Activated naive CD8-positive, alpha-beta T cell treated with anti-CD3 and anti-CD28 coated beads, Interleukin-2, amount 50 U/mL, for 24 hours (primary cell): ENCODE results near the gene USP34.
"Not testable (repeated sequence)": the region's sequence is repeated elsewhere in the genome, so short reads cannot be mapped to it uniquely, and the experiment has no call there.

ENCODE experiments used
- ATAC-seq: fragments of 150-1000 bp; cut with Tn5 transposase; one replicate; pipeline ENCODE4 v1.10.0; 2021
- DNase-seq: peaks from one replicate; pipeline ENCODE4 v3.0.0; 2021
- H3K27ac Mint-ChIP-seq: one replicate; pipeline ENCODE4 v1.8.0; 2021; ENCODE audit warnings: mild to moderate bottlenecking, mixed read lengths
- H3K27me3 Mint-ChIP-seq: one replicate; pipeline ENCODE4 v1.8.0; 2021; ENCODE audit warnings: mixed read lengths
- H3K36me3 Mint-ChIP-seq: one replicate; pipeline ENCODE4 v1.8.0; 2021; ENCODE audit warnings: low read depth, mixed read lengths
- H3K4me1 Mint-ChIP-seq: one replicate; pipeline ENCODE4 v1.8.0; 2021; ENCODE audit warnings: mixed read lengths
- H3K4me3 Mint-ChIP-seq: one replicate; pipeline ENCODE4 v1.8.0; 2021; ENCODE audit warnings: mild to moderate bottlenecking, moderate library complexity, mixed read lengths
- H3K9me3 Mint-ChIP-seq: one replicate; pipeline ENCODE4 v1.8.0; 2021; ENCODE audit warnings: mixed read lengths

The USP34 gene

GRCh38 chr2:61181382-61182058 lies 289.4 kb downstream of the USP34 start:
- DNase-seq (no peak), ATAC-seq (no peak)
- Mint-ChIP-seq H3K4me3 (peak overlapping the region; percentile 94), H3K27me3 (no peaks in the 10 kb centered on the region), H3K36me3 (peaks cover 63% of the 10 kb centered on the region), H3K4me1 (peaks cover 57% of the 10 kb centered on the region), H3K27ac (peak overlapping the region; percentile 56), H3K9me3 (no peaks in the 10 kb centered on the region)

DNA sequence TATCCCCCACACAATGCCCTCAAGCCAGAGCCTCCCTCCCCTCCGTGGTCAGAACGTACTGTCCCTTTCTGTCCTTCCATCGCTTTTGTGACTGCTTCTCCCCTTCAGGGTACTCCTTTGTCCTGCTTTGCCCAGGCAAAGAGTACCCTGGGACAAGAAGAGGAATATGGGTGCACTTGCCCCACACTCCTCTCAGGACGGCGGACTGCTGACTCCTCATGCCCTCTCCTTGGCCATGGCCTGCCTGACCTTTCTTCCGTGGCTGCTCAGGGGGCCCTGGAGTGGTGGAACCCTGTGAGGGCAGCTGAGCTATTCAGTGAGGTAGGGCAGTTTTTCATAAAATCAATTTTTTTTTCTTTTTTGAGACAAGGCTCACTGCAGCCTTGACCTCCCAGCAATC lies 290.2 kb downstream of the USP34 start:
- Mint-ChIP-seq H3K9me3 (no peaks in the 10 kb centered on the region), H3K36me3 (peaks cover 56% of the 10 kb centered on the region), H3K27me3 (no peaks in the 10 kb centered on the region), H3K4me1 (peaks cover 63% of the 10 kb centered on the region), H3K27ac (peak overlapping the region; percentile 44), H3K4me3 (peak overlapping the region; percentile 94)
- no peak for ATAC-seq
- DNase-seq, result no peak

- Mint-ChIP-seq H3K4me1 (peaks cover 62% of the 10 kb centered on the region), H3K27ac (peak overlapping the region; percentile 43), H3K36me3 (peaks cover 49% of the 10 kb centered on the region), H3K9me3 (no peaks in the 10 kb centered on the region), H3K27me3 (no peaks in the 10 kb centered on the region), H3K4me3 (peak overlapping the region; percentile 94)
- no peak for DNase-seq
- ATAC-seq, result no peak
Measured at GRCh38 chr2:61179701-61180639, 290.9 kb downstream of the USP34 start.

DNA sequence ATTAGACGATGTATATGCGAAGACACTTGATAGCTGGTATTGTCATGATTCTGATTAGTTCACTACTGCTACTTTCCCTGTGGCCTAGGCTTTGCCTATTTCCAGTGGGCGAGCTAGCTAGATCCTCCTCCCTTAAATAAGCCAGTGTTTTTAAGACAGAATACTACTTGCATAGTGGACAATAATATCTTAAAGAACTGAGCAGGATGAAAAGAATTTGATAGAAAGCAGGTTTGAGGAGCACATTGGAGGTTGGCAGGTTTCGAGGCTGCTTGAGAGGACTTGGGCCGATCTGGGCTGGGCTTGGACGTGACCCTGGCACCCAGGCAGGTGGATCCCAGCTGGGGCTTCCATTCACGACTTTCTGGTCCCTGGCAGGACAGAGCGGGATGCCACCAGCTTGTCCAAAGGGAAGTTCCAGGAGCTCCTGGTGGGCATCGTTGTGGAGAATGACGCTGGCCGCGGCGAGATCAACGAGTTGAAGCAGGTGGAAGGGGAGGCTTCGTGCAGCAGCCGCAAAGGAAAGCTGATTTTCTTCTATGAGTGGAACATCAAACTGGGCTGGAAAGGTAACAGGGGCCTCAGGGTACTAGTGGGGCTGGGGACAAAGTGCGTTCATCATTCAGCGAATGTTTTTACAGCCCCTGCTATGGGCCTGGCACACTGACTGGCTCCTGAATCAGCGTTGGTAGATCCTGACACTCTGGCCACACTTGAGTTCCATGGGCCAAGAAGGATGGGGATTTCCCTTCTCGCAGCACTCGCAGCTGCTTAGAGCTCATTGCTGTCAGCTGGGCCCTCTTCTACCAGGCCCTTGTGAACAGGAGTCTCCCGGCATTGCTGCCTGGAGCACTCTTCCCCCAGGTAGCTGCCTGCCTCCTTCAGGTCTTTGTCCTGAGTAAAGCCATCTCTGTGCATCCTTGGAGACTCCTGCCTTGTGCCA lies 292.0 kb downstream of the USP34 start:
- ATAC-seq (no peak), DNase-seq (peak; percentile 25)
- Mint-ChIP-seq H3K36me3 (peaks cover 42% of the 10 kb centered on the region), H3K4me3 (peak overlapping the region; percentile 94), H3K4me1 (peaks cover 61% of the 10 kb centered on the region), H3K27ac (peak overlapping the region; percentile 97), H3K27me3 (no peaks in the 10 kb centered on the region), H3K9me3 (no peaks in the 10 kb centered on the region)

DNA sequence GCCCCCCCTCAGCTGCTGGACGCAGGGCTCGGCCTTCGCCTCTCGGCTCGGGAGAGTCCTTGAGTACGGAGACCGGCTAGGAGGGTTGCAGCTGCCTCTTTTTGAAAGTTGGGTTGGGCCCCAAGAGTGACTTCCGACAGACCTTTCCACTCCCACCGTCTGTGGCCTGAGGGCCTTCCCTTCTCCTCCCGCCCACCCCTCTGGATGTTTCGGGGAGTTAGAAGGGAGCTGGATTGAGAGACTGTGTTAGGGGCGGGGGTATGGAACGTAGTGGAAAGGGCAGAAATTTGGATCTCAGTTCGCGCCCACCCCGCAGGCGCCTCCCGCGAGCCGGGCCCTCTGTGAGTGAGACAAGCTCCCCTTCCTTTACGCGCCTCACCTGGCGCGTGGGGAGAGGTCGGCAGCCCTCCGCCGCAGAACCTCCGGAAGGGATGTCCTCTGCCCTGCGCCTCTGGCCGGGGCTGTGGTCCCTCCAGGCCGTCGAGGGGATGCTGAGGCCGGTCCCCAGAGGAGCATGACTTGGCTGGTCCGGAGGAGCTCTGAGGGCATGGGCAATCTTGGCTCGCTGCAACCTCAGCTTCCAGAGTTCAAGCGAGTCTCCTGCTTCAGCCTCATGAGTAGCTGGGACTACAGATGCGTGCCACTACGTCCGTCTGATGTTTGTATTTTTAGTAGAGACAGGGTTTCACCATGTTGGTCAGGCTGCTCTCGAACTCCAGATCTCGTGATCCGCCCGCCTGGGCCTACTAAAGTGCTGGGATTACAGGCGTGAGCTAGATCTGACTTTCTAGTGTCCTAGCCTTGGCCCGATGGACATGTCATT lies 292.9 kb downstream of the USP34 start:
- H3K4me1 Mint-ChIP-seq, result peaks cover 57% of the 10 kb centered on the region
- H3K27ac Mint-ChIP-seq, result peak overlapping the region; percentile 97
- no peaks in the 10 kb centered on the region for H3K27me3 Mint-ChIP-seq
- DNase-seq, result peak; percentile 40
- no peaks in the 10 kb centered on the region for H3K9me3 Mint-ChIP-seq
- peaks cover 33% of the 10 kb centered on the region for H3K36me3 Mint-ChIP-seq
- H3K4me3 Mint-ChIP-seq, result peak overlapping the region; percentile 94
- peak; percentile 11 for ATAC-seq

- Mint-ChIP-seq H3K9me3 (no peaks in the 10 kb centered on the region), H3K4me1 (peaks cover 50% of the 10 kb centered on the region)
Measured at GRCh38 chr2:61176755-61177726, 293.8 kb downstream of the USP34 start.

DNA sequence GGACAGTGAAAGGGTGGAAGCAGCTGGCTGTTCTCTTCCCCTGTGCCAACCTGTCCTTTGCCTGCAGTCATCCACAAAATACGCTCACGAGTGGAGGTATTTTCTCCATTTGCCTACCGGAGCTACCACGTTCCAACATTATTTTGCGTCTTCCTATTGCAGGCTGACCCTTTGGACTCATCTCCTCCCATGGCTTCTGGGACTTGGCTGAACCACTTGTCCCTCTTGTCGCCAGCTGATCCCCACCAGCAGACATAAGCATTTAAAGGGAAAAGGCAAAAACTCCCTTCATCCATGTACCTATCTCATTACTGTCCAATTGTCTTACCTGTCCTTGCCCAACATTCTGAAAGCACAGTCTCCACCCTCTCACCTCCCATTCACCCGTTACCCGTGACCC lies 295.9 kb downstream of the USP34 start:
- Mint-ChIP-seq H3K27ac (no peak overlapping the region), H3K9me3 (no peaks in the 10 kb centered on the region), H3K36me3 (peaks cover 8% of the 10 kb centered on the region), H3K4me3 (no peak overlapping the region), H3K4me1 (peaks cover 32% of the 10 kb centered on the region), H3K27me3 (no peaks in the 10 kb centered on the region)
- ATAC-seq (no peak), DNase-seq (no peak)

More at GRCh38 chr2:61176755-61177726, 293.8 kb downstream of the USP34 start:
- ATAC-seq (peak; percentile 90), DNase-seq (peak; percentile 96)
- no peaks in the 10 kb centered on the region for H3K27me3 Mint-ChIP-seq
- H3K27ac Mint-ChIP-seq, result peak overlapping the region; percentile 54
- H3K36me3 Mint-ChIP-seq, result peaks cover 25% of the 10 kb centered on the region
- peak overlapping the region; percentile 86 for H3K4me3 Mint-ChIP-seq

GRCh38 chr2:61173116-61173515 lies 297.8 kb downstream of the USP34 start:
- no peak overlapping the region for H3K27ac Mint-ChIP-seq
- ATAC-seq, result no peak
- no peaks in the 10 kb centered on the region for H3K9me3 Mint-ChIP-seq
- no peak overlapping the region for H3K4me3 Mint-ChIP-seq
- no peaks in the 10 kb centered on the region for H3K27me3 Mint-ChIP-seq
- H3K4me1 Mint-ChIP-seq, result peaks cover 13% of the 10 kb centered on the region
- H3K36me3 Mint-ChIP-seq, result no peaks in the 10 kb centered on the region
- no peak for DNase-seq

DNA sequence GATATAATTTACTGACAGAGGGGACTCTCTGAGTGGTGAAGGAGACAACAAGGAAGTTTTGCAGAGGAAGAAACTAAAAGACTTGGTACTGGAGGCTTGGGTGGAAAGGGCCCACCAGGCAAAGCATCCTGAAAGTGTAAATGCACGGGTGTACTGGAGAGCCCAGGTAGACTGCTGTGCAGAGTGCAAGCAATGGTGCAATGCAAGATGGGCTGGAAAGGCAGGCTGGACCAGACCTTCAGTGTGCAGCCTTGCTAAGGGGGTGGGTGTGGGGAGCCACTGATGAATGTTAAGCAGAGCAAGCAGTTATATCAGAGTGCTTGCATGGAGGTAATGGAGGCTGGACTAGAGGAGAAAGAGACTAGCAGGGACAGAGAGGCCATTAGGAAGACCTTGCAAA lies 298.2 kb downstream of the USP34 start:
- ATAC-seq (no peak), DNase-seq (no peak)
- Mint-ChIP-seq H3K27me3 (no peaks in the 10 kb centered on the region), H3K9me3 (no peaks in the 10 kb centered on the region), H3K4me3 (no peak overlapping the region), H3K27ac (no peak overlapping the region), H3K36me3 (no peaks in the 10 kb centered on the region), H3K4me1 (peaks cover 12% of the 10 kb centered on the region)

GRCh38 chr2:61167579-61167978 lies 303.3 kb downstream of the USP34 start:
- DNase-seq (no peak), ATAC-seq (no peak)
- Mint-ChIP-seq H3K36me3 (peaks cover 22% of the 10 kb centered on the region), H3K27ac (no peak overlapping the region), H3K27me3 (no peaks in the 10 kb centered on the region), H3K9me3 (no peaks in the 10 kb centered on the region), H3K4me3 (no peak overlapping the region), H3K4me1 (no peaks in the 10 kb centered on the region)

GRCh38 chr2:61165946-61166345 lies 304.9 kb downstream of the USP34 start:
- H3K27ac Mint-ChIP-seq, result no peak overlapping the region
- no peaks in the 10 kb centered on the region for H3K27me3 Mint-ChIP-seq
- peaks cover 24% of the 10 kb centered on the region for H3K36me3 Mint-ChIP-seq
- H3K4me3 Mint-ChIP-seq, result no peak overlapping the region
- no peaks in the 10 kb centered on the region for H3K9me3 Mint-ChIP-seq
- H3K4me1 Mint-ChIP-seq, result no peaks in the 10 kb centered on the region
- DNase-seq (no peak), ATAC-seq (no peak)

DNA sequence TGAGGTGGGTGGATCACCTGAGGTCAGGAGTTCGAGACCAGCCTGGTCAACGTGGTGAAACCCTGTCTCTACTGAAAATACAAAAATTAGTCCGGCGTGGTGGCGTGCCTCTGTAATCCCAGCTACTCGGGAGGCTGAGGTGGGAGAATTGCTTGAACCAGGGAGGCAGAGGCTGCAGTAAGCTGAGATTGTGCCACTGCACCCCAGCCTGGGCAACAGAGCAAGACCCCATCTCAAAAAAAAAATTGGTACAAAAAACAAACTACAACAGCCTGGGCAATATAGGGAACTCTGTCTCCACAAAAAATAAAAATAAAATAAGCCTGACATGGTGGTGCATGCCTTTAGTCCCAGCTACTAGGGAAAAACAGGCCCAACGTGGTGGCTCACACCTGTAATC lies 305.8 kb downstream of the USP34 start:
- not testable (repeated sequence) for DNase-seq, H3K4me1 Mint-ChIP-seq, H3K27me3 Mint-ChIP-seq, H3K4me3 Mint-ChIP-seq, H3K9me3 Mint-ChIP-seq, H3K27ac Mint-ChIP-seq, ATAC-seq
- H3K36me3 Mint-ChIP-seq, result peaks cover 28% of the 10 kb centered on the region

DNA sequence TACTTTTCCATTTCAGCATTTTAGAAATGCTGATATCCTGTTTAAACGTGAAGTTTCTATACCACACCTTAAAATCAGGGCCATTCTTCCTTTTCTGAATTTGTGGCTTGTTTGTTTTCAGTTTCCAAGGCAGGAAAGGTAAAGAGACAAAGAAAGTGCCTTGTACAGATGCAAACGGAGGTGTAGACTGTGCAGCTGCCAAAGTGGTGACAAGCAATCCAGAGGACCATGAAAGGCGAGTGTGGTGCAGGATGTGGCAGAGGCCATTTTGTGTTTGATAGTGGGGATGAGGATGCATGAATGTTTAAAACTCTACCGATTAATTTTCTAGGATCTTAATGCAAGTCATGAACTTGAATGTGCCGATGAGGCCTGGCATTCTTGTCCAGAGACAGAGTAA lies 308.2 kb downstream of the USP34 start:
- no peaks in the 10 kb centered on the region for H3K27me3 Mint-ChIP-seq
- no peak overlapping the region for H3K27ac Mint-ChIP-seq
- no peaks in the 10 kb centered on the region for H3K4me1 Mint-ChIP-seq
- H3K4me3 Mint-ChIP-seq, result no peak overlapping the region
- ATAC-seq, result no peak
- H3K36me3 Mint-ChIP-seq, result peaks cover 36% of the 10 kb centered on the region
- H3K9me3 Mint-ChIP-seq, result no peaks in the 10 kb centered on the region
- DNase-seq, result no peak
